Heart left ventricle (tissue), 16 donors: ENCODE results near the gene SPATA2L. TPM values are rescaled to one million over a fixed set of nuclear protein-coding genes. Genes with fewer than 3 reads are reported as not detected.

Experiments
- ATAC-seq, 4 donors: fragments of 200-7000 bp; cut with Tn5 transposase; one replicate each; pipeline ENCODE4 v1.9.1; 2020 to 2022; ENCODE audit warnings: moderate library complexity in 4 of 4, mild to moderate bottlenecking in 3 of 4, moderate number of reproducible peaks in 1 of 4
- DNase-seq, 5 donors: peaks; one replicate each; pipeline ENCODE4 v3.0.0-alpha.2; 2020
- H3K27ac ChIP-seq, 12 donors: fragments of 200-600 bp; sonication (generic) in 4 of 12; one replicate each; pipeline versions ENCODE4 v1.5.0 to v1.8.0; 2016 to 2022; ENCODE audit warnings: mild to moderate bottlenecking in 2 of 12
- H3K27me3 ChIP-seq, 9 donors: fragments of 200-600 bp; sonication (generic) in 2 of 9; one replicate each; pipeline versions ENCODE4 v1.5.1 to v1.8.0; 2016 to 2022; ENCODE audit warnings: mild to moderate bottlenecking in 3 of 9
- H3K36me3 ChIP-seq, 9 donors: fragments of 200-600 bp; sonication (generic) in 2 of 9; one replicate each; pipeline versions ENCODE4 v1.5.0 to v1.8.0; 2018 to 2022; ENCODE audit warnings: mild to moderate bottlenecking in 2 of 9
- H3K4me1 ChIP-seq, 12 donors: fragments of 200-600 bp; sonication (generic) in 4 of 12; one replicate each; pipeline versions ENCODE4 v1.5.0 to v1.8.0; 2016 to 2022; ENCODE audit warnings: mild to moderate bottlenecking in 3 of 12
- H3K4me3 ChIP-seq, 12 donors: fragments of 200-600 bp; sonication (generic) in 4 of 12; one replicate each; pipeline versions ENCODE4 v1.5.0 to v1.8.0; 2017 to 2022; ENCODE audit warnings: mild to moderate bottlenecking in 9 of 12, moderate library complexity in 4 of 12
- H3K9me3 ChIP-seq, 12 donors: fragments of 200-600 bp; sonication (generic) in 4 of 12; one replicate each; pipeline versions ENCODE4 v1.5.0 to v1.8.0; 2016 to 2022; ENCODE audit warnings: mild to moderate bottlenecking in 1 of 12
- POLR2A ChIP-seq, 2 donors: fragments of 450-650 bp; IDR thresholded peaks; one replicate each; pipeline ENCODE4 v1.6.1; 2017; ENCODE audit warnings: antibody characterized with exemption in 2 of 2, mild to moderate bottlenecking in 2 of 2, moderate library complexity in 2 of 2
- WGBS, 4 donors: extraction: QIAGEN DNeasy Blood & Tissue Kit in 2 of 4; methylation state at CpG; one replicate each; pipeline versions ENCODE4 v1.1.5 to v1.1.7; 2013 to 2018; 5-methylcytosine and 5-hydroxymethylcytosine counted together
- intact Hi-C, 10 donors: fragments of 100-400 bp; cut with DNase I; formaldehyde crosslinking; loops; one replicate each; pipeline versions ENCODE4 v1.11.1 to v1.14.2; 2022
- polyA plus RNA-seq, 2 donors: library from polyadenylated mRNA; stranded (reverse); fragments of 200-250 nt; gene quantifications; one replicate each; pipeline ENCODE4 v1.2.3, GENCODE V29; 2013
- total RNA-seq, 9 donors: library from RNA; depleted of rRNA in 2 of 9; stranded (reverse); fragments of >200 nt in 2 of 9; fragmentation: NEBNext Ultra II Directional in 3 of 9; extraction: Animal tissue kit (Norgen Biotek cat#: 25700) in 3 of 9; gene quantifications; one replicate each; pipeline versions ENCODE4 v1.1.0 to v1.2.4, GENCODE V29; 2016 to 2023
- TF ChIP-seq, protein P1 (sequence below), 12 donors: fragments of 200-600 bp; sonication (generic) in 4 of 12; IDR thresholded peaks; one replicate each; pipeline versions ENCODE4 v1.5.0 to v1.8.0; 2018 to 2022; ENCODE audit warnings: antibody characterized with exemption in 12 of 12, mild to moderate bottlenecking in 5 of 12
- donor health status: ischemic (EF 13 %, LVEDD 7.1; RV severe dilation, severe dysfunction).
- donor health status: healthy with polysubstance abuse.
- donor health status: DM: no; HTN: yes; CAD: no.
- donor health status: DM: no; HTN: no; CAD: no.
- donor health status: ischemic (EF 25% LVEDD 6.9; RV normal size, moderate dysfunction).
- donor health status: ischemic (EF 25% LVEDD 5.7; RV mildly dilated, moderate dysfunction).
- donor health status: healthy.
- donor health status: DM: yes; HTN: yes; CAD: no.
- donor health status: ischemic (EF 35%, LVEDD 5.7; RV mildly dilated, moderate dysfunction).
- donor health status: nonischemic (EF 11% LVEDD 7.7; RV severe dilation, severe dysfunction).
- donor health status: DM: yes; HTN: yes; CAD: no.
- donor health status: PGD.
- donor health status: ischemic (EF 29% LVEDD 5.4; RV normal size, mild dysfunction).
- donor health status: nonischemic (EF 23%, LVEDD 6.1; RV moderate dilation, normal function).

The SPATA2L gene
- total and polyA plus RNA-seq, 11 donors, result 1.9 to 15.0 (median 4.0) TPM

DNA sequence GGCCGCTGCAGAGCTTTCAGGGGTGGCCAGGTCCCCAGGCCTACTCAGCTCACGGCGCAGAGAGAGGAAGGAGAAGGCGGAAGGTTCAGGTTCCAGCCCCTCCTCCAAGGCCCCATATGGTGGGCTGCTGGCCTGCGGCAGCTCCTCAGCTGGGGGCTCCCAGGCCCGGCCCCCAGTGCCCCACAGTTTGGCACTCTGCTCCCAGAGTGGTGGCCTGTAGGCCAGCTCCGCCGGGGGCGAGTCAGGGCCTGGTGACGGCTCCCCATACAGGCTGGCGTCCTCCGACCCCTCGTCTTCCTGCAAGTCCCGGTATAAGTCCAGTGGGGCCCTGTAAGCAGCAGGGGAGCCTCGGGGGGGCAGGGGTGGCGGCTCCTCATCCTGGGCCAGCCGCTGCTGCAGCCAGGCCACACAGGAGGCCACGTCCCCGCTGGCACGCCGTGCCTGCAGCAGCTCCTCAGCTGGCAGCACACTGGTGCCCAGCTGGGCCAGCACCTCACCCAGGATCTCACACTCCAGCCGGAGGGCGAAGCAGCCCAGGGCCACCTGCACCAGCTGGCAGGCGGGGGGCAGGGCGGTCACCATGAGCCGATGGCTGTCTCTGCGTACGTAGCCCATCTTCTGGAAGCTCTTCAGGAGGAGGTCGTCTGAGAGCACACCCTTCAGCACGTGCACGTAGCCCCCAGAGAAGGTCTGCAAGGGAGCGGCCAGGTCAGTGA, 3.7 kb downstream of the SPATA2L start:
- Histone ChIP-seq H3K9me3 (no peaks in the 10 kb centered on the region), H3K27ac (no peak overlapping the region), H3K4me1 (peaks cover 6 to 27% (median 21%) of the 10 kb centered on the region in 12 donors), H3K4me3 (no peak overlapping the region), H3K36me3 (peaks cover 0 to 42% (median 21%) of the 10 kb centered on the region in 9 donors), H3K27me3 (no peaks in the 10 kb centered on the region)
- intact Hi-C loops, result no loop called here
- WGBS, 4 donors, result 84 to 92% (median 87%) methylated on average over 8 to 32 of the region's 32 CpGs
- TF ChIP-seq POLR2A (IDR thresholded peaks at IDR 0.05), result no peak
- TF ChIP-seq, protein P1, sequence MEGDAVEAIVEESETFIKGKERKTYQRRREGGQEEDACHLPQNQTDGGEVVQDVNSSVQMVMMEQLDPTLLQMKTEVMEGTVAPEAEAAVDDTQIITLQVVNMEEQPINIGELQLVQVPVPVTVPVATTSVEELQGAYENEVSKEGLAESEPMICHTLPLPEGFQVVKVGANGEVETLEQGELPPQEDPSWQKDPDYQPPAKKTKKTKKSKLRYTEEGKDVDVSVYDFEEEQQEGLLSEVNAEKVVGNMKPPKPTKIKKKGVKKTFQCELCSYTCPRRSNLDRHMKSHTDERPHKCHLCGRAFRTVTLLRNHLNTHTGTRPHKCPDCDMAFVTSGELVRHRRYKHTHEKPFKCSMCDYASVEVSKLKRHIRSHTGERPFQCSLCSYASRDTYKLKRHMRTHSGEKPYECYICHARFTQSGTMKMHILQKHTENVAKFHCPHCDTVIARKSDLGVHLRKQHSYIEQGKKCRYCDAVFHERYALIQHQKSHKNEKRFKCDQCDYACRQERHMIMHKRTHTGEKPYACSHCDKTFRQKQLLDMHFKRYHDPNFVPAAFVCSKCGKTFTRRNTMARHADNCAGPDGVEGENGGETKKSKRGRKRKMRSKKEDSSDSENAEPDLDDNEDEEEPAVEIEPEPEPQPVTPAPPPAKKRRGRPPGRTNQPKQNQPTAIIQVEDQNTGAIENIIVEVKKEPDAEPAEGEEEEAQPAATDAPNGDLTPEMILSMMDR (IDR thresholded peaks at IDR 0.05), result no peak
- DNase-seq (peak in 1 of 5 donors; percentile 29), ATAC-seq (no peak)

DNA sequence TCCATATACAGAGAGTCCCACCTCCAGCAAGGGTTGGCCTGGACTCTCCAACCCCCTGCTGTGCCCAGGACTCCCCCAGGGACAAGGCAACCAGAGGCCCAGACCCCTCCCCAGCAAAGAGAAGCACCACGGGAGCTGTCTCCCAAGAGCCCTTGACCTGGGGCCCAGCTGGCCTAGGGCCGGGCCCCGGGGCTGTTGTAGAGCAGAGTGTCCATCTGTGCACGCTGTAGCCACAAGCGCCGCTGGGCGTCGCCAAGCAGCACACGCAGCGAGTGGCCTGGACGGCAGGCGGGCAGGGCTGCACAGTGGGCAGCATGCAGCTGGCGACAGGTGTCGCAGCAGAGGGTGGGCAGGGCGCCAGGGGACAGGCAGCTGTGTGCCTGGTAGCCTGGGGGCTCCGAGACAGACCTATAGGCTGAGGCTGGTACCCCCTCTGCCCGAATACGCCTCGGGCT, 4.3 kb downstream of the SPATA2L start:
- DNase-seq, result peak in 1 of 5 donors; percentile 32
- Histone ChIP-seq H3K27ac (no peak overlapping the region), H3K36me3 (peaks cover 0 to 46% (median 26%) of the 10 kb centered on the region in 9 donors), H3K27me3 (no peaks in the 10 kb centered on the region), H3K4me3 (no peak overlapping the region), H3K4me1 (peaks cover 6 to 26% (median 21%) of the 10 kb centered on the region in 12 donors), H3K9me3 (no peaks in the 10 kb centered on the region)
- TF ChIP-seq, protein P1 (IDR thresholded peaks at IDR 0.05), result no peak
- TF ChIP-seq POLR2A (IDR thresholded peaks at IDR 0.05), result no peak
- ATAC-seq, result no peak
- WGBS, 4 donors, result 93 to 100% (median 94%) methylated on average over 1 to 19 of the region's 19 CpGs
- intact Hi-C loops, result no loop called here

DNA sequence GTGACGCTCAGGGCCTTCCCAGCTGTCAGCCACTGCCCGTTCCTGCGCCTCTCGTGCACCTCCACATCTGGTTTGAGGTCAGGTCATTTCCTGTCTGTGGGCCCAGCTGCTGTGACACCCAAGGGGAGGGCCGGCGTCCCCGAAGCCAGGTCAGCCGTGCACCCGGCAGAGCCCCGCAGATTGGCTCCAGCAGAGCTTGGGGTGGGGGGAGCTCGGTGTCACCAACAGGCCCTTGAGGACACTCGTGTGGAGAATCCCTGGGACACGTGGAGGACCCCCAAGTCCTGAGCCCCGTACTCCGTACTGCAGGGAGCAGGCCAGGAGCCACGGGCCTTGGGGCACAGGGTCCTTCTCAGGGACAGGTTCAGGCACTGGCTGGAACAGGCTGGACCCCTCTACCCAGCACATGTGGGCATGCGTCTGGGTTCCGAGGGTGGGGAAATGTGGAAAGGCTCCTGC, 4.8 kb downstream of the SPATA2L start:
- no peak for DNase-seq
- H3K27ac ChIP-seq, result no peak overlapping the region
- H3K36me3 ChIP-seq, result peaks cover 0 to 51% (median 31%) of the 10 kb centered on the region in 9 donors
- TF ChIP-seq, protein P1 (IDR thresholded peaks at IDR 0.05), result no peak
- TF ChIP-seq POLR2A (IDR thresholded peaks at IDR 0.05), result no peak
- no peaks in the 10 kb centered on the region for H3K27me3 ChIP-seq
- whole genome bisulfite sequencing, 4 donors, result 75 to 83% (median 78%) methylated on average over 7 to 18 of the region's 18 CpGs
- no peaks in the 10 kb centered on the region for H3K9me3 ChIP-seq
- ATAC-seq, result no peak
- H3K4me1 ChIP-seq, result peaks cover 6 to 26% (median 17%) of the 10 kb centered on the region in 12 donors
- H3K4me3 ChIP-seq, result no peak overlapping the region
- intact Hi-C loops, result no loop called here

DNA sequence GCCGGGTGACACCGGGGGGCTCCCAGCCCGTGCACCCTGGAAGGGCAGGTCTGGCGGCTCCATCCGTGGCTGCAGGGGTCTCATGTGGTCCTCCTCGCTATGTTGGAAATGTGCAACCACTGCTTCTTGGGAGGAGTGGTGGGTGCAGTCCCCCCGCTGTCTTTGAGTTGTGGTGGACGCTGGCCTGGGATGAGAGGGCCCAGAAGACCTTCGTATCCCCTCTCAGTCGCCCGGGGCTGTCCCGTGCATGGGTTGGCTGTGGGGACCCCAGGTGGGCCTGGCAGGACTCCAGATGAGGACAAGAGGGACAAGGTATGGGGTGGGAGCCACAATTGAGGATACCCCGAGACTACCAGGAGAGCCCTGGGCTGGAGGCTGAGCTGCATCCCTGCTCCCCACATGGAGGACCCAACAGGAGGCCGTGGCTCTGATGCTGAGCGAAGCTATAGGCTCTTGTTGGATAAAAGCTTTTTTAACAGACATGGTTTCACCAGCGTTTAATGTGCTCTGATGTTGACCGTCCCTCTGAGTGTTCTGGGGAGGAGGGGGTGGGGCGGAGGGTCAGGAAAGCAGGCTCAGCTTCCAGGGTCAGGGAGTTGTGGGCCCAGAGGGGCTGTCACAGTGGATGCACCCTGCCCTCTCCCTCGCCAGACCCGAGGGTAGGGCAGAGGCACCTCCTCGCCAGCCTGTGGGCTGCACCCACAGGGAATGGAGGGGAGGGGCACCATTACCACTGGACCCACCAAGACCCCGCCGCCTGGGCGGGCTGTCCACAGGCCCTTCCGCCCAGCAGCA, 5.4 kb downstream of the SPATA2L start:
- Histone ChIP-seq H3K4me1 (peaks cover 6 to 26% (median 15%) of the 10 kb centered on the region in 12 donors), H3K4me3 (no peak overlapping the region), H3K27ac (no peak overlapping the region), H3K36me3 (peaks cover 0 to 57% (median 38%) of the 10 kb centered on the region in 9 donors), H3K9me3 (no peaks in the 10 kb centered on the region), H3K27me3 (no peaks in the 10 kb centered on the region)
- ATAC-seq, result no peak
- no peak for DNase-seq
- intact Hi-C loops, result no loop called here
- TF ChIP-seq, protein P1 (IDR thresholded peaks at IDR 0.05), result no peak
- no peak for TF ChIP-seq POLR2A (IDR thresholded peaks at IDR 0.05)
- WGBS, 4 donors, result 84 to 94% (median 85%) methylated on average over 15 to 25 of the region's 25 CpGs
